ENCODE results near the gene CDK6.
"Not testable (repeated sequence)": the region's sequence is repeated elsewhere in the genome, so short reads cannot be mapped to it uniquely, and the experiment has no call there.

The CDK6 gene

GRCh38 chr7:92836489-92836999, at the start of gene CDK6:
Gene CDK6, minus strand, starts transcription at chr7:92836573. Its CDS starts 3,250 bp downstream, at chr7:92833323.
- no peak for DNase-seq

GRCh38 chr7:92886039-92886438, 49.7 kb upstream of the CDK6 start:
- not testable (repeated sequence) for DNase-seq

GRCh38 chr7:92884218-92884617, 47.8 kb upstream of the CDK6 start:
- DNase-seq, result no peak

GRCh38 chr7:92882760-92883159, 46.4 kb upstream of the CDK6 start:
- DNase-seq, result no peak

GRCh38 chr7:92881091-92881485, 44.7 kb upstream of the CDK6 start:
- no peak for DNase-seq

- no peak for DNase-seq
Observed at GRCh38 chr7:92880212-92881090, 44.1 kb upstream of the CDK6 start.

GRCh38 chr7:92877367-92877766, 41.0 kb upstream of the CDK6 start:
- no peak for DNase-seq

GRCh38 chr7:92876836-92877235, 40.5 kb upstream of the CDK6 start:
- no peak for DNase-seq

- DNase-seq, result no peak
Observed at GRCh38 chr7:92875719-92876118, 39.3 kb upstream of the CDK6 start.

GRCh38 chr7:92875173-92875572, 38.8 kb upstream of the CDK6 start:
- DNase-seq, result no peak

- no peak for DNase-seq
Observed at GRCh38 chr7:92874567-92874966, 38.2 kb upstream of the CDK6 start.

- no peak for DNase-seq
Observed at GRCh38 chr7:92873776-92874175, 37.4 kb upstream of the CDK6 start.

- no peak for DNase-seq
Observed at GRCh38 chr7:92872701-92873100, 36.3 kb upstream of the CDK6 start.

- DNase-seq, result no peak
Observed at GRCh38 chr7:92868683-92869293, 32.4 kb upstream of the CDK6 start.

- DNase-seq, result not testable (repeated sequence)
Observed at GRCh38 chr7:92864169-92864568, 27.8 kb upstream of the CDK6 start.

- no peak for DNase-seq
Observed at GRCh38 chr7:92856436-92856835, 20.1 kb upstream of the CDK6 start.

- no peak for DNase-seq
Observed at GRCh38 chr7:92854501-92855238, 18.3 kb upstream of the CDK6 start.

- no peak for DNase-seq
Observed at GRCh38 chr7:92851732-92852131, 15.4 kb upstream of the CDK6 start.

- DNase-seq, result no peak
Observed at GRCh38 chr7:92850516-92850915, 14.1 kb upstream of the CDK6 start.

- no peak for DNase-seq
Observed at GRCh38 chr7:92849322-92849721, 12.9 kb upstream of the CDK6 start.

- DNase-seq, result no peak
Observed at GRCh38 chr7:92848851-92849250, 12.5 kb upstream of the CDK6 start.

- no peak for DNase-seq
Observed at GRCh38 chr7:92848441-92848840, 12.1 kb upstream of the CDK6 start.

- DNase-seq, result no peak
Observed at GRCh38 chr7:92847305-92847704, 10.9 kb upstream of the CDK6 start.

- no peak for DNase-seq
Observed at GRCh38 chr7:92845736-92846135, 9.4 kb upstream of the CDK6 start.
